ENCODE data around the gene HYAL4. TPM values are rescaled to one million over a fixed set of nuclear protein-coding genes. Genes with fewer than 3 reads are reported as not detected.
A peak's percentile ranks its signal among the peaks of the same experiment; 100 is the strongest.

Gene HYAL4
- total RNA-seq, 1 donor from 2014 or later: not detected

GRCh38 chr7:123916240-123916724, 71.3 kb downstream of the HYAL4 start:
- peak; percentile 2 for DNase-seq

DNA sequence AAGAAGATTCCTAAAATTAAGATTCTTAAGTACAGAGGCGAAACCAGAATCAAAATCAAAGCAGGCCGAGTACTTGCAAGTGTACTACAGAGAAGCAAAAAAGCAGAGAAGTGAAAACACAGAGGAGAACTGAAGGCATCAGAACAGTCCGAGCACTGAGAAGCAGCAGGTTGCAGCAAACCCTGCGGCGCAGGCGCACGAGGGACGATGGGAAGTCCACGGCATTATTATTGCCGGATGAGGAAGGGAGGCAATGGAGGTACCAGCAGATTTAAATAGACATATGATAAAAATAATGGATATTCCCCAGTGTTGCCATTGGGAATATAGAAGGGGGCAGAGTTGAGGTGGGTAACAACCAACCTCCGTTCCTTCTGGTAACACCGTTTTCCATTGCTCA, 72.9 kb downstream of the HYAL4 start:
- no peak for DNase-seq

- DNase-seq: no peak
Measured at GRCh38 chr7:123918309-123918708, 73.3 kb downstream of the HYAL4 start.

GRCh38 chr7:123923599-123923998, 78.6 kb downstream of the HYAL4 start:
- DNase-seq: no peak

- DNase-seq: no peak
Measured at GRCh38 chr7:123924941-123925340, 80.0 kb downstream of the HYAL4 start, which contains the start of gene SPAM1. TSS of gene SPAM1 (plus strand) at chr7:123925241. CDS start at chr7:123953571, 28,330 bp downstream.

Other genes starting within 250 kb of the HYAL4 start
- 10.8 TPM for gene ASB15, start 243.3 kb upstream of the HYAL4 start, total RNA-seq
- gene LMOD2, start 189.3 kb upstream of the HYAL4 start, total RNA-seq: 135 TPM
- 30.6 TPM for gene WASL, start 96.2 kb upstream of the HYAL4 start, total RNA-seq
- gene SPAM1, start 80.1 kb downstream of the HYAL4 start, total RNA-seq: not detected
- not detected for gene TMEM229A, start 187.9 kb downstream of the HYAL4 start, total RNA-seq